Fibroblast of the aortic adventitia (primary cell): Measurements from ENCODE around the gene EMILIN2. TPM values are rescaled to one million over a fixed set of nuclear protein-coding genes. Genes with fewer than 3 reads are reported as not detected.
A peak's percentile ranks its signal among the peaks of the same experiment; 100 is the strongest.

Source experiments
- DNase-seq: peaks from one replicate; pipeline ENCODE4 v3.0.0-alpha.2; 2010; ENCODE audit warnings: low read depth
- H3K4me3 ChIP-seq: 2 replicates; pipeline ENCODE4 v1.5.1; 2011; ENCODE audit warnings: low read depth, mild to moderate bottlenecking, control low read depth, low read length, moderate library complexity
- CTCF ChIP-seq: IDR thresholded peaks from 2 replicates; pipeline ENCODE4 v1.5.1; 2011; ENCODE audit warnings: mild to moderate bottlenecking, low read length, control low read depth, inconsistent platforms; ENCODE audit not compliant: insufficient read depth
- total RNA-seq: library from RNA; depleted of rRNA; stranded (reverse); fragments of >200 nt; gene quantifications from 2 replicates; pipeline ENCODE4 v1.2.3, GENCODE V29; 2012; ENCODE audit warnings: low replicate concordance

EMILIN2 gene
- total RNA-seq, 1 donor: 11.2 TPM

- DNase-seq: no peak
- TF ChIP-seq CTCF: no peak
- H3K4me3 ChIP-seq: no peak overlapping the region
Measured at GRCh38 chr18:2880473-2880872, 33.7 kb downstream of the EMILIN2 start.

- peak; percentile 97 for DNase-seq
- H3K4me3 ChIP-seq: no peak overlapping the region
- no peak for TF ChIP-seq CTCF
Measured at GRCh38 chr18:2881088-2881839, 34.5 kb downstream of the EMILIN2 start.

GRCh38 chr18:2881840-2882195 is 35.0 kb downstream of the EMILIN2 start:
- no peak for DNase-seq
- H3K4me3 ChIP-seq: no peak overlapping the region
- TF ChIP-seq CTCF: no peak

- DNase-seq: no peak
- no peak for TF ChIP-seq CTCF
- no peak overlapping the region for H3K4me3 ChIP-seq
Measured at GRCh38 chr18:2882201-2882600, 35.4 kb downstream of the EMILIN2 start.

GRCh38 chr18:2883076-2883735 is 36.4 kb downstream of the EMILIN2 start:
- DNase-seq: no peak
- TF ChIP-seq CTCF: no peak
- H3K4me3 ChIP-seq: no peak overlapping the region

- TF ChIP-seq CTCF: no peak
- no peak for DNase-seq
- H3K4me3 ChIP-seq: no peak overlapping the region
Measured at GRCh38 chr18:2884706-2885285, 38.0 kb downstream of the EMILIN2 start.
